Ovary (tissue), 3 donors: ENCODE results near the gene MLN.

Experiments
- CTCF ChIP-seq, 3 donors: fragments of 450-650 bp in 2 of 3; fragments of 200-600 bp in 1 of 3; IDR thresholded peaks; one replicate each; pipeline versions ENCODE4 v1.5.1 to v1.8.0; 2016 to 2022; ENCODE audit warnings: antibody characterized with exemption in 3 of 3, mild to moderate bottlenecking in 1 of 3
- POLR2A ChIP-seq: fragments of 450-650 bp; IDR thresholded peaks from one replicate; pipeline ENCODE4 v1.6.1; 2017; ENCODE audit warnings: antibody characterized with exemption, mild to moderate bottlenecking, moderate library complexity
- donor health status: DM: no; HTN: no; CAD: no.

GRCh38 chr6:33754222-33754621 is 49.6 kb downstream of the MLN start:
- TF ChIP-seq CTCF (IDR thresholded peaks at IDR 0.05): no peak
- no peak for TF ChIP-seq POLR2A
